Measurements from ENCODE around the gene CXCR5. TPM values are rescaled to one million over a fixed set of nuclear protein-coding genes. Genes with fewer than 3 reads are reported as not detected.

Gene CXCR5
- total RNA-seq, 2 experiments from 2014 or later, result 1.9 to 2.2 TPM

DNA sequence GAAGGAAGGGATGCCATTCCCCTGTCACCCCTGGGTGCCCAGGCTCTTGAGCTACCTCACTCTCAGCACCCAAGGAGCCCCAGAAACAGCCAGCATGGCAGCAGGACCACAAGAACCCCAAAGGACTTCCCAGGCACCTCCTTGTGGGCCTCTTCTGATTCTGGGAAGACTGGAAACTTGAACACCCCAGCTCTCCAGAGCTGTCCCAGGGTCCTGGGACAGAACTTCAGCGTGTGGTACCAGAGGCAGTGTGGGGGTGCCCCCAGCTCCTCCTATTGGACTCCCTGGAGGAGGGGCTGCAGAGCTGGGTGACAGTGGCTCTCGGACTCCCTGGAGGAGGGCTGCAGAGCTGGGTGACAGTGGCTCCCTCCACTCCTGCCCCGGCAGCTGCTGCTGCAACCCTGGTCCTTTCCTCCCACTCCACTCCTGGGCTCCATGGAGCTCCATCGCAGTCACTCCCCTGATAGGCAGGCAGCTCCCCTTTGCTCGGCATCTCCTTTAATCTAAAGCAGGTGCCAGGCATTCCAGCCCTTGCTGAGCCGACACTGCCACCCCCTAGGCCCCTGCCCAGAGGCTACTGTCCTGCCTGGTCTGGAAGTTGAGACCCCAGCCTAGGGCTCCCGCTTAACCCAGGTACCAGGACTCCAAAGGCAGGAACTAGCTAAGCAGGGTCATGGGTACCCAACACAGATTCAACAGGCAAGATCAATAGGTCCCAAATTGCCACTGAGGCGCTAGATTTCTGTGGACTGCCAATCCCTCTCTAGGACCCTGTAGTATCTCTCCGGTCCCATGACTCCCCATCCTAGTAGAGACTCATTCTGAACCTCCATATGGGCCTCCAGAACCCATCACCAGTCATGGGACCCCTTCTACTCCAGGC, 39.3 kb downstream of the CXCR5 start:
- Mint-ChIP-seq H3K4me1 (peaks cover 62% of the 10 kb centered on the region), H3K4me3 (peak overlapping the region; percentile 91), H3K9me3 (no peaks in the 10 kb centered on the region), H3K27me3 (no peaks in the 10 kb centered on the region), H3K27ac (peak overlapping the region; percentile 89), H3K36me3 (no peaks in the 10 kb centered on the region)
- POLR2A ChIA-PET, result interaction anchor here (0.6 to 5.2 kb wide), 8 partner anchors 17 to 173 kb away, joined by 3 to 44 read pairs (median 4); partner anchors contain the start of genes DDX6, RPS25 and TRAPPC4
- DNase-seq (no peak), ATAC-seq (ENCODE audit: low read depth) (no peak)

GRCh38 chr11:118923721-118924587, 40.3 kb downstream of the CXCR5 start:
- H3K27ac Mint-ChIP-seq, result peak overlapping the region; percentile 89

DNA sequence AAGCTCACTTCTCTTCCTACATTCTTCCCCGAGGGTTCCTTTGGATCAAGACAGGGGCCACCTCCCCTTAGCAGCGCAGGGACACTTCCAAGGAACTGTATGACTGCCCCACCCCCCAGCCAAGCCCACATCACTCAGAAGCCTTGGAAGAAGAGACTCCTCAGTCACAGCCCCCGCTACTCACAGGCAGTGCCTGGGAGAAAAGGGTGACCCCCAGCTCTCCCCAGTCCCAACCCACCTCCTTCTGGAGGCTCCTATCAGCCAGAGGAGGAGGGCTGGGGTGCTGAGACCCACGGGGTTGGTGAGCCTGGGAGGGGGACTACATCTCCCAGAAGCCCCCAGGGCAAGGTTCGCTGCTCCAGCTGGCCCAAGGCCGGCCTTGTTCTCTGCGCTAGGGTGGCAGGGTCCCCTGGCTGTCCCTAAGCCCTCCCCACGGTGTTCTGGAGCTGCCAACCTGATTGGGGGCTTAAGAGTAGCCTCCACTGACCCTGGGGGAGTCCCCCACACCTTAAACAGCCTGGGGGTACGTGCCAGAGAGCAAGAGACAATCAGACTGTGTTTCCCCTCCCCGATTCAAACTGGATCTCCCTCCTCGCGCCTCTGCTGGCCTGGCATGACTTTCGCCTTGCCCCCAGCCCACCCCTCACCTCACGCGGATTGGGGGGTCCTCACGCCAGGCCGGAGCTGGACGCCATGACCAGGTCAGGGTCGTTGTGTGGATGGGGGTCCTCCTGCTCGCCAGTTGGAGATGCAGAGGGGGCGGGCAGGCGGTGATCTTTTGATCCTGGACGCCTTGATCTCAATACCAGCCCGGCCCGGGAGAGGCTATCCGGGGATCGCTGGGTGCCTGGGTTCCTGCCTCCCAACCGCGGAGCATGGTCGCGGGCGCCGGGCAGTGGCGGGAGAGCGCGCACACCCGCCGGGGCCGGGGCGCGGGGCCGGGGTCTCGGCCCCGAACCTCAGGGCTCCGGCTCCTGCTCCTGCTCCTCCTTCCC, 41.2 kb downstream of the CXCR5 start:
- no peaks in the 10 kb centered on the region for H3K27me3 Mint-ChIP-seq
- ATAC-seq (ENCODE audit: low read depth) (no peak), DNase-seq (peak; percentile 70)
- H3K27ac Mint-ChIP-seq, result peak overlapping the region; percentile 89
- no peaks in the 10 kb centered on the region for H3K36me3 Mint-ChIP-seq
- H3K4me1 Mint-ChIP-seq, result peaks cover 51% of the 10 kb centered on the region
- no peaks in the 10 kb centered on the region for H3K9me3 Mint-ChIP-seq
- POLR2A ChIA-PET, result interaction anchor here (0.6 to 5.2 kb wide), 11 partner anchors 15 to 140 kb away, joined by 3 to 44 read pairs (median 4); partner anchors contain the start of gene DDX6
- peak overlapping the region; percentile 91 for H3K4me3 Mint-ChIP-seq

More at GRCh38 chr11:118923721-118924587, 40.3 kb downstream of the CXCR5 start:
- POLR2A ChIA-PET, result interaction anchor here (0.6 to 5.2 kb wide), 7 partner anchors 16 to 139 kb away, joined by 3 to 44 read pairs (median 3); partner anchors contain the start of gene DDX6
- Mint-ChIP-seq H3K4me3 (peak overlapping the region; percentile 91), H3K4me1 (peaks cover 59% of the 10 kb centered on the region), H3K27me3 (no peaks in the 10 kb centered on the region), H3K9me3 (no peaks in the 10 kb centered on the region), H3K36me3 (no peaks in the 10 kb centered on the region)
- no peak for ATAC-seq (ENCODE audit: low read depth)
- DNase-seq, result no peak

DNA sequence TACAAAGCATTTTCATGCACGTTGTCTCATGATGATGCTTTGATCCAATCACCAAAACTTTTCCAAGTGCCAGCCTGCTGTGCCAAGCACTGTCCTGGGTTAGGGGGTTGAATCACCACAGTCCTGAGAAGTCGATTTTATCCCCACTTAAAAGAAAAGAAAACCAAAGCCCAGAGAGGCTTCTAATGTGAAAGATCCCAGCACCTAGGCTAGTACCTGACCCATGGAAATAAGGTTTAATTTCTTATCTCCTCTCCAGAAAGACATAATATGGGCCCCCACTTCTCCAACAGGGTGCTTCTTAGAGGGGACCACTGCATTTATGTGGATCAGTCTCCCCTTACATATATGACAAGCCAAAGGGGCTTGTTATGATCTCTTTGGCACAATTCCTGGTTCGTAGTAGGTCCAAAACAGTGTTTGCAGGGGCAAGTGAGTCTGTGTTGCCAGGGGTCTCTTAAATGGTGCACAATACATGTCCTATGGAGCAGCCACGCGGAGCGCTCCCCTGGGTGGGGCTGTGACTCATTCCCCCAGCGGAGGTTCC, 43.9 kb downstream of the CXCR5 start:
- H3K27ac Mint-ChIP-seq, result peak overlapping the region; percentile 93
- no peaks in the 10 kb centered on the region for H3K9me3 Mint-ChIP-seq
- peak overlapping the region; percentile 99 for H3K4me3 Mint-ChIP-seq
- POLR2A ChIA-PET, result interaction anchor here (1.0 to 3.5 kb wide), 3 partner anchors 13 to 137 kb away, joined by 5 to 43 read pairs (median 8); partner anchors contain the start of gene DDX6
- no peaks in the 10 kb centered on the region for H3K27me3 Mint-ChIP-seq
- H3K36me3 Mint-ChIP-seq, result no peaks in the 10 kb centered on the region
- ATAC-seq (ENCODE audit: low read depth) (no peak), DNase-seq (no peak)
- H3K4me1 Mint-ChIP-seq, result peaks cover 50% of the 10 kb centered on the region

GRCh38 chr11:118928101-118928869, 44.6 kb downstream of the CXCR5 start:
- Mint-ChIP-seq H3K36me3 (no peaks in the 10 kb centered on the region), H3K27me3 (no peaks in the 10 kb centered on the region), H3K4me1 (peaks cover 51% of the 10 kb centered on the region), H3K27ac (peak overlapping the region; percentile 93), H3K4me3 (peak overlapping the region; percentile 99), H3K9me3 (no peaks in the 10 kb centered on the region)
- POLR2A ChIA-PET, result interaction anchor here (1.0 to 3.5 kb wide), 3 partner anchors 12 to 137 kb away, joined by 5 to 43 read pairs (median 6); partner anchors contain the start of gene DDX6
- ATAC-seq (ENCODE audit: low read depth), result peak; percentile 46
- peak; percentile 96 for DNase-seq

GRCh38 chr11:118928870-118929500, 45.3 kb downstream of the CXCR5 start:
- DNase-seq (peak; percentile 81), ATAC-seq (ENCODE audit: low read depth) (peak; percentile 10)
- H3K4me1 Mint-ChIP-seq, result peaks cover 45% of the 10 kb centered on the region
- no peaks in the 10 kb centered on the region for H3K36me3 Mint-ChIP-seq
- POLR2A ChIA-PET, result interaction anchor here (0.5 to 3.5 kb wide), 7 partner anchors 11 to 274 kb away, joined by 3 to 43 read pairs (median 6); partner anchors contain the start of gene DDX6
- H3K9me3 Mint-ChIP-seq, result no peaks in the 10 kb centered on the region
- H3K27ac Mint-ChIP-seq, result peak overlapping the region; percentile 93
- peak overlapping the region; percentile 99 for H3K4me3 Mint-ChIP-seq
- H3K27me3 Mint-ChIP-seq, result no peaks in the 10 kb centered on the region

GRCh38 chr11:118929501-118930093, 45.9 kb downstream of the CXCR5 start:
- H3K4me3 Mint-ChIP-seq, result peak overlapping the region; percentile 99

GRCh38 chr11:118930094-118930712, 46.5 kb downstream of the CXCR5 start:
- H3K9me3 Mint-ChIP-seq, result no peaks in the 10 kb centered on the region
- H3K27me3 Mint-ChIP-seq, result no peaks in the 10 kb centered on the region
- H3K4me1 Mint-ChIP-seq, result peaks cover 43% of the 10 kb centered on the region
- peak; percentile 88 for DNase-seq
- H3K27ac Mint-ChIP-seq, result peak overlapping the region; percentile 93
- ATAC-seq (ENCODE audit: low read depth), result peak; percentile 29
- no peaks in the 10 kb centered on the region for H3K36me3 Mint-ChIP-seq
- POLR2A ChIA-PET, result interaction anchor here (1.0 to 3.5 kb wide), 11 partner anchors 10 to 237 kb away, joined by 3 to 43 read pairs (median 5); partner anchors contain the start of genes CENATAC and DDX6
- H3K4me3 Mint-ChIP-seq, result peak overlapping the region; percentile 99

More at GRCh38 chr11:118929501-118930093, 45.9 kb downstream of the CXCR5 start:
- Mint-ChIP-seq H3K9me3 (no peaks in the 10 kb centered on the region), H3K27ac (peak overlapping the region; percentile 93), H3K36me3 (no peaks in the 10 kb centered on the region), H3K4me1 (peaks cover 43% of the 10 kb centered on the region), H3K27me3 (no peaks in the 10 kb centered on the region)
- ATAC-seq (ENCODE audit: low read depth) (peak; percentile 37), DNase-seq (peak; percentile 81)
- POLR2A ChIA-PET, result interaction anchor here (0.5 to 3.5 kb wide), 11 partner anchors 10 to 275 kb away, joined by 3 to 43 read pairs (median 5); partner anchors contain the start of genes CENATAC and DDX6

DNA sequence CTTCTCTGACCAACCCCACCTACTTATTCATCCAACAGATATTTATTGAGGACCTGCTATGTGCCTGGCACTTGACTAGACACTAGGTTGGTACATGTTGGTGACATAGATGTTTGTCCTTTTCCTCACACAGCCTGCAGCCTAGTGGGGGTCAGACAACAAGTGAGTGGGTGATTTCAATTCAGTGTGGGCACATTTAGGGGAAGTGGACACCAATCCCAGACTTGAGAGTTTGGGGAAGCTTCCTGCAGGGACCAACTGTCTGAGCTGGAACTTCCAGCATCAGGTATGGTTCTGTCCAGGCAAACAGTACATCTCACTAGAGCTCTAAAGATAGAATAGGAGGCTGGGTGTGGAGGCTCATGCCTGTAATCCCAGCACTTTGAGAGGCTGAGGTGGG, 47.9 kb downstream of the CXCR5 start:
- H3K27me3 Mint-ChIP-seq, result no peaks in the 10 kb centered on the region
- POLR2A ChIA-PET, result interaction anchor here (1.3 kb wide), 1 partner anchor 141 kb away, joined by 3 read pairs; the partner anchor contains the start of gene DDX6
- H3K9me3 Mint-ChIP-seq, result no peaks in the 10 kb centered on the region
- H3K36me3 Mint-ChIP-seq, result no peaks in the 10 kb centered on the region
- H3K4me3 Mint-ChIP-seq, result no peak overlapping the region
- peaks cover 38% of the 10 kb centered on the region for H3K4me1 Mint-ChIP-seq
- no peak for DNase-seq
- ATAC-seq (ENCODE audit: low read depth), result no peak
- no peak overlapping the region for H3K27ac Mint-ChIP-seq

DNA sequence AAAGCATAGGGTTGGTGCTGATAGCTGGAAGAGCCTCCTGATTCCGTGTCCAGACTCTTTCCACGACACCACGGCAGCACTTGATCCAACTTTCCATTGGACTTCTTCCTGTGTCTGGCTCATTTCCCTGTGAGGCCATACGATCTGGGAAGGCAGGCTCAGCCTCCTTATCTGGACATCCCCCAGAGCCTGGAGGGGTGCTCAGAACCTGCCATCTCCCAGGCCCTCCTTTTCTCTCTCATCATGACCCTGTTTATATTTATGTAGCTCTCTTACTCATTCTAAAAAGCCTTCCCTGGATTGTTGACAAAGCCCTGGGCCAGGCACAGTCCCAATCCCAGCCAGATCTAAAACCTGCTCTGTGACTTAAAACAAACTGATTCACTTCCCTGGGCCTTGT, 49.8 kb downstream of the CXCR5 start:
- no peak for ATAC-seq (ENCODE audit: low read depth)
- Mint-ChIP-seq H3K4me3 (no peak overlapping the region), H3K4me1 (peaks cover 21% of the 10 kb centered on the region), H3K36me3 (no peaks in the 10 kb centered on the region), H3K9me3 (no peaks in the 10 kb centered on the region), H3K27me3 (peaks cover 2% of the 10 kb centered on the region), H3K27ac (peak overlapping the region; percentile 5)
- POLR2A ChIA-PET, result no interaction called here
- no peak for DNase-seq

Measured in activated naive CD8-positive, alpha-beta T cell treated with anti-CD3 and anti-CD28 coated beads, Interleukin-2, amount 10 ng/mL, durations not matched to agents 7 days and 5 days (primary cell).